Measurements from ENCODE around the gene FLNB. TPM values are rescaled to one million over a fixed set of nuclear protein-coding genes. Genes with fewer than 3 reads are reported as not detected.

Gene FLNB
- polyA plus RNA-seq, 1 donor from 2014 or later, result 10.3 TPM

GRCh38 chr3:58021072-58021959 lies 13.1 kb downstream of the FLNB start:
- Histone ChIP-seq H3K9me3 (ENCODE audit: low read length) (no peaks in the 10 kb centered on the region), H3K36me3 (ENCODE audit: insufficient read depth, low read length) (no peaks in the 10 kb centered on the region), H3K4me2 (ENCODE audit: low read length) (no peak overlapping the region), H3K27me3 (ENCODE audit: insufficient read depth, low read depth, low read length) (no peaks in the 10 kb centered on the region), H2AFZ (ENCODE audit: low read depth, low read length) (no peak overlapping the region), H3K4me3 (ENCODE audit: low read length) (no peak overlapping the region), H3K9ac (ENCODE audit: low read length) (no peak overlapping the region), H3K27ac (ENCODE audit: low read length) (no peak overlapping the region), H3F3A (ENCODE audit: insufficient read depth, low read length, poor library complexity, severe bottlenecking) (no peaks in the 10 kb centered on the region), H3K79me2 (replicated peaks; ENCODE audit: insufficient read depth, low read length) (no peaks in the 10 kb centered on the region), H4K20me1 (ENCODE audit: insufficient read depth) (no peaks in the 10 kb centered on the region), H3K9me2 (ENCODE audit: insufficient read depth, low read length) (no peaks in the 10 kb centered on the region)
- no peak for TF ChIP-seq CTCF (IDR thresholded peaks at IDR 0.05; ENCODE audit: poor library complexity, severe bottlenecking)
- no peak for TF ChIP-seq TAF1 (IDR thresholded peaks at IDR 0.05; ENCODE audit: low read depth)

DNA sequence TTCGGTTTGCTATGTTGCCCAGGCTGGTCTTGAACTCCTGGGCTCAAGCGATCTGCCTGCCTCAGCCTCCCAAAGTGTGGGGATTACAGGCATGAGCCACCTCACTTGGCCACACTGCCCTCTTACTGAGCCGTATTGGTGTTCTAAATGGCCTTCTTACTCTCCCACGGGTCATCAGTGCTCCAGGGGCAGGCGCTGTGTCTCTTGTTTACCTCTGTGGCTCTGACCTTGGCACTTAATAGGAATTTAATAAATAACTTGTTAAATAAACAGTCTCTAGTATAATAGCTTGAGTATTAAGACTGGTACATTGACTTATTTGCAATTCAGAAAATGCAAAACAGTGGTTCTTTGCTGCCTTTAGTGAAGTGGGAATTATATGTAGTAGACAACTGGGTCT lies 13.7 kb downstream of the FLNB start:
- H3K27me3 ChIP-seq (ENCODE audit: insufficient read depth, low read depth, low read length), result no peaks in the 10 kb centered on the region

More for the DNA sequence above, 13.7 kb downstream of the FLNB start:
- no peaks in the 10 kb centered on the region for H4K20me1 ChIP-seq (ENCODE audit: insufficient read depth)
- H3K4me2 ChIP-seq (ENCODE audit: low read length), result no peak overlapping the region
- no peaks in the 10 kb centered on the region for H3F3A ChIP-seq (ENCODE audit: insufficient read depth, low read length, poor library complexity, severe bottlenecking)
- H3K4me3 ChIP-seq (ENCODE audit: low read length), result no peak overlapping the region
- no peaks in the 10 kb centered on the region for H3K9me2 ChIP-seq (ENCODE audit: insufficient read depth, low read length)
- no peak overlapping the region for H3K27ac ChIP-seq (ENCODE audit: low read length)
- no peaks in the 10 kb centered on the region for H3K79me2 ChIP-seq (replicated peaks; ENCODE audit: insufficient read depth, low read length)
- H2AFZ ChIP-seq (ENCODE audit: low read depth, low read length), result no peak overlapping the region
- H3K9me3 ChIP-seq (ENCODE audit: low read length), result no peaks in the 10 kb centered on the region
- H3K9ac ChIP-seq (ENCODE audit: low read length), result no peak overlapping the region
- TF ChIP-seq REST (IDR thresholded peaks at IDR 0.05; ENCODE audit: borderline replicate concordance), result no peak
- no peak for TF ChIP-seq CTCF (IDR thresholded peaks at IDR 0.05; ENCODE audit: poor library complexity, severe bottlenecking)
- no peaks in the 10 kb centered on the region for H3K36me3 ChIP-seq (ENCODE audit: insufficient read depth, low read length)
